Measurements from ENCODE around the gene DLL1. TPM values are rescaled to one million over a fixed set of nuclear protein-coding genes. Genes with fewer than 3 reads are reported as not detected.

The DLL1 gene
- total RNA-seq, 4 donors from 2014 or later = 32.6 to 75.6 (median 46.9) TPM

GRCh38 chr6:170250981-170251775 is 39.7 kb downstream of the DLL1 start:
- Histone ChIP-seq H3K4me1 (peaks cover 4% of the 10 kb centered on the region), H3K27ac (no peak overlapping the region), H3K27me3 (peaks cover 13% of the 10 kb centered on the region), H3K36me3 (no peaks in the 10 kb centered on the region), H3K9me3 (no peaks in the 10 kb centered on the region), H3K4me3 (no peak overlapping the region)
- no peak for DNase-seq (ENCODE audit: low spot score in 2 of 2)
- WGBS = 87% methylated on average over 18 of the region's 21 CpGs
- TF ChIP-seq CTCF (IDR thresholded peaks at IDR 0.05) (no peak), EP300 (IDR thresholded peaks at IDR 0.05) (no peak), POLR2A (IDR thresholded peaks at IDR 0.05) (no peak)

DNA sequence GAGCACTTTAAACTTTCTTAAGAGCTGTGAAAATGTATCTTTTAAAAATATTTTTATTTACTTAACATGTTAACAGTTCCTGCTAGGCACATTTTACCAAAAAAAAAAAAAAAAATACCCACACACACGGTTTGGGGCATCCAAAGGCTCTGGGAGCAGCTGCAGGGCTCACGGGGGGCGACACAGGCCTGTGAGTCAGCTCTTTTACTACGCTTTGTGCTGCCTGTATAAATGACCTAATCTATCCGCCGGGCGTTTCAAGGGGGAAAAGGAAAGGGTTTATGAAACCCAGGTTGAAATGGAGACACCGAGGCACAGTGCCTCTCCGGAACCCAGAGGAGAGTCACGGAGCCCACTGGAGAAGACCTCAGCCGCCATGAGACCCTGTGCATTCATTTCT is 40.4 kb downstream of the DLL1 start:
- no peak overlapping the region for H3K4me3 ChIP-seq
- H3K36me3 ChIP-seq = no peaks in the 10 kb centered on the region
- H3K9me3 ChIP-seq = no peaks in the 10 kb centered on the region
- 86% methylated on average over 11 of the region's 11 CpGs for WGBS
- H3K27me3 ChIP-seq = peaks cover 13% of the 10 kb centered on the region
- peaks cover 4% of the 10 kb centered on the region for H3K4me1 ChIP-seq
- H3K27ac ChIP-seq = no peak overlapping the region
- no peak for DNase-seq (ENCODE audit: low spot score in 2 of 2)
- TF ChIP-seq EP300 (IDR thresholded peaks at IDR 0.05) (no peak), POLR2A (IDR thresholded peaks at IDR 0.05) (no peak), POLR2AphosphoS5 (IDR thresholded peaks at IDR 0.05) (no peak), CTCF (IDR thresholded peaks at IDR 0.05) (no peak)

- peaks cover 13% of the 10 kb centered on the region for H3K27me3 ChIP-seq
- no peaks in the 10 kb centered on the region for H3K9me3 ChIP-seq
- no peak for TF ChIP-seq POLR2AphosphoS5 (IDR thresholded peaks at IDR 0.05)
- no peak for TF ChIP-seq EP300 (IDR thresholded peaks at IDR 0.05)
- TF ChIP-seq CTCF (IDR thresholded peaks at IDR 0.05) = no peak
- no peak for TF ChIP-seq POLR2A (IDR thresholded peaks at IDR 0.05)
- no peak for DNase-seq (ENCODE audit: low spot score in 2 of 2)
- WGBS = 97% methylated on average over 9 of the region's 15 CpGs
- H3K4me3 ChIP-seq = no peak overlapping the region
- H3K36me3 ChIP-seq = no peaks in the 10 kb centered on the region
- peaks cover 4% of the 10 kb centered on the region for H3K4me1 ChIP-seq
- no peak overlapping the region for H3K27ac ChIP-seq
These were observed 41.1 kb downstream of the DLL1 start for GRCh38 chr6:170249817-170250216.

- TF ChIP-seq POLR2A (IDR thresholded peaks at IDR 0.05) = no peak
- no peak for TF ChIP-seq POLR2AphosphoS5 (IDR thresholded peaks at IDR 0.05)
- no peak for TF ChIP-seq EP300 (IDR thresholded peaks at IDR 0.05)
- no peak for TF ChIP-seq CTCF (IDR thresholded peaks at IDR 0.05)
- Histone ChIP-seq H3K4me1 (peaks cover 4% of the 10 kb centered on the region), H3K36me3 (no peaks in the 10 kb centered on the region), H3K27me3 (peaks cover 13% of the 10 kb centered on the region), H3K27ac (no peak overlapping the region), H3K9me3 (no peaks in the 10 kb centered on the region), H3K4me3 (no peak overlapping the region)
- 78% methylated on average over 24 of the region's 27 CpGs for WGBS
- no peak for DNase-seq (ENCODE audit: low spot score in 2 of 2)
These were observed 41.8 kb downstream of the DLL1 start for GRCh38 chr6:170248861-170249600.

- DNase-seq (ENCODE audit: low spot score in 2 of 2) = no peak
- WGBS = 54% methylated on average over 26 of the region's 34 CpGs
- TF ChIP-seq POLR2AphosphoS5 (IDR thresholded peaks at IDR 0.05) (no peak), POLR2A (IDR thresholded peaks at IDR 0.05) (no peak), EP300 (IDR thresholded peaks at IDR 0.05) (no peak), CTCF (IDR thresholded peaks at IDR 0.05) (no peak)
These were observed 42.6 kb downstream of the DLL1 start for GRCh38 chr6:170248111-170248805.

More at GRCh38 chr6:170248111-170248805, 42.6 kb downstream of the DLL1 start:
- peaks cover 13% of the 10 kb centered on the region for H3K27me3 ChIP-seq
- H3K36me3 ChIP-seq = no peaks in the 10 kb centered on the region
- no peak overlapping the region for H3K4me3 ChIP-seq
- H3K27ac ChIP-seq = no peak overlapping the region
- no peaks in the 10 kb centered on the region for H3K9me3 ChIP-seq
- peaks cover 4% of the 10 kb centered on the region for H3K4me1 ChIP-seq

Measured in suprapubic skin (tissue), 4 donors.